GM23338 (cell line): Measurements from ENCODE around the gene CTCFL. TPM values are rescaled to one million over a fixed set of nuclear protein-coding genes. Genes with fewer than 3 reads are reported as not detected.

Experiments used
- ATAC-seq: fragments of 200-7000 bp; cut with Tn5 transposase; 3 replicates; pipeline ENCODE4 v1.9.1; 2020
- DNase-seq: peaks from one replicate; pipeline ENCODE4 v3.0.0-alpha.2; 2015; ENCODE audit warnings: low spot score
- H2AFZ ChIP-seq: fragments of 200-600 bp; sonication (generic); 2 replicates; pipeline ENCODE4 v1.8.0; 2016; ENCODE audit warnings: antibody characterized with exemption, mild to moderate bottlenecking, moderate library complexity
- H3F3A ChIP-seq: fragments of 200-600 bp; sonication (generic); replicated peaks from 2 replicates; pipeline ENCODE4 v1.8.0; 2017; ENCODE audit warnings: antibody characterized with exemption, mixed run types, low read depth
- H3K27ac ChIP-seq: fragments of 200-600 bp; sonication (generic); 2 replicates; pipeline ENCODE4 v1.6.1; 2016; ENCODE audit warnings: low read depth
- H3K27me3 ChIP-seq: fragments of 200-600 bp; sonication (generic); 2 replicates; pipeline ENCODE4 v1.8.0; 2016; ENCODE audit warnings: mild to moderate bottlenecking, mixed run types, moderate library complexity; ENCODE audit not compliant: insufficient read depth
- H3K36me3 ChIP-seq: fragments of 200-600 bp; sonication (generic); 2 replicates; pipeline ENCODE4 v1.8.0; 2016; ENCODE audit warnings: mild to moderate bottlenecking; ENCODE audit not compliant: insufficient read depth
- H3K4me1 ChIP-seq: fragments of 200-600 bp; sonication (generic); 2 replicates; pipeline ENCODE4 v1.8.0; 2016; ENCODE audit warnings: mild to moderate bottlenecking, moderate library complexity; ENCODE audit not compliant: insufficient read depth
- H3K4me2 ChIP-seq: fragments of 200-600 bp; sonication (generic); 2 replicates; pipeline ENCODE4 v1.7.1; 2017; ENCODE audit warnings: mixed run types
- H3K4me3 ChIP-seq: fragments of 200-600 bp; sonication (generic); 2 replicates; pipeline ENCODE4 v1.6.1; 2016; ENCODE audit warnings: mixed run types
- H3K79me2 ChIP-seq: fragments of 200-600 bp; sonication (generic); replicated peaks from 2 replicates; pipeline ENCODE4 v1.8.0; 2017; ENCODE audit warnings: mild to moderate bottlenecking; ENCODE audit not compliant: insufficient read depth
- H3K9me2 ChIP-seq: fragments of 200-600 bp; sonication (generic); 2 replicates; pipeline ENCODE4 v1.8.0; 2017; ENCODE audit not compliant: insufficient read depth
- H4K20me1 ChIP-seq: fragments of 200-600 bp; sonication (generic); replicated peaks from 2 replicates; pipeline ENCODE4 v1.8.0; 2017; ENCODE audit warnings: mild to moderate bottlenecking; ENCODE audit not compliant: insufficient read depth
- H3K27ac Mint-ChIP-seq: 2 replicates; pipeline ENCODE4 v1.8.0; 2020; ENCODE audit warnings: inconsistent platforms, mild to moderate bottlenecking, moderate library complexity, mixed read lengths
- H3K27me3 Mint-ChIP-seq: 3 replicates; pipeline ENCODE4 v1.8.0; 2022; ENCODE audit warnings: low read depth, mild to moderate bottlenecking, moderate library complexity, mixed read lengths, inconsistent platforms; ENCODE audit not compliant: insufficient read depth, poor library complexity
- H3K36me3 Mint-ChIP-seq: 3 replicates; pipeline ENCODE4 v1.8.0; 2021; ENCODE audit warnings: low read depth, mild to moderate bottlenecking, inconsistent platforms, moderate library complexity, mixed read lengths
- H3K4me1 Mint-ChIP-seq: 3 replicates; pipeline ENCODE4 v1.8.0; 2020; ENCODE audit warnings: mild to moderate bottlenecking, inconsistent platforms, mixed read lengths
- H3K4me3 Mint-ChIP-seq: 3 replicates; pipeline ENCODE4 v1.8.0; 2021; ENCODE audit warnings: moderate library complexity, mild to moderate bottlenecking, inconsistent platforms, mixed read lengths
- H3K9me3 Mint-ChIP-seq: 3 replicates; pipeline ENCODE4 v1.8.0; 2020; ENCODE audit warnings: moderate library complexity, mild to moderate bottlenecking, inconsistent platforms, mixed read lengths
- CREB1 ChIP-seq: fragments of 250-450 bp; sonication (Bioruptor Pico); IDR thresholded peaks from 2 replicates; pipeline ENCODE4 v1.5.0; 2020; ENCODE audit warnings: low read depth, mild to moderate bottlenecking, moderate library complexity
- CTCF ChIP-seq, 2 experiments: fragments of 200-600 bp in 1 of 2; sonication (generic) in 1 of 2; conservative IDR thresholded peaks; 2 replicates each; pipeline versions ENCODE4 v1.5.1 to v1.6.1; 2016 to 2017; ENCODE audit warnings: antibody characterized with exemption in 2 of 2, low read depth in 2 of 2, mild to moderate bottlenecking in 2 of 2, moderate library complexity in 1 of 2
- JUNB ChIP-seq: IDR thresholded peaks from one replicate; pipeline ENCODE4 v1.6.1; 2016; ENCODE audit warnings: antibody characterized with exemption; ENCODE audit not compliant: unreplicated experiment
- NANOG ChIP-seq: IDR thresholded peaks from 2 replicates; pipeline ENCODE4 v1.6.1; 2016; ENCODE audit warnings: antibody characterized with exemption, borderline replicate concordance
- POLR2AphosphoS5 ChIP-seq: IDR thresholded peaks from 2 replicates; pipeline ENCODE4 v1.6.1; 2016; ENCODE audit warnings: antibody characterized with exemption, low read depth
- REST ChIP-seq: IDR thresholded peaks from one replicate; pipeline ENCODE4 v1.6.1; 2018; ENCODE audit warnings: antibody characterized with exemption; ENCODE audit not compliant: unreplicated experiment
- STAT1 ChIP-seq: IDR thresholded peaks from one replicate; pipeline ENCODE4 v1.6.1; 2016; ENCODE audit warnings: antibody characterized with exemption; ENCODE audit not compliant: unreplicated experiment
- ZNF114 ChIP-seq: fragments of 250-450 bp; sonication (Bioruptor Pico); IDR thresholded peaks from 2 replicates; pipeline ENCODE4 v1.5.0; 2020; ENCODE audit warnings: mild to moderate bottlenecking, moderate library complexity
- ZNF331 ChIP-seq: fragments of 250-450 bp; sonication (Bioruptor Pico); IDR thresholded peaks from 2 replicates; pipeline ENCODE4 v1.5.0; 2020; ENCODE audit warnings: low read depth, mild to moderate bottlenecking, moderate library complexity
- polyA plus RNA-seq: library from polyadenylated mRNA; unstranded; fragments of >200 nt; fragmentation: Nextera tagmentation; extraction: Ambion mirVana; gene quantifications from 2 replicates; pipeline ENCODE4 v1.2.1, GENCODE V29; 2016
- total RNA-seq: library from RNA; depleted of rRNA; stranded (reverse); fragments of >200 nt; shearing (Covaris generic); gene quantifications from 2 replicates; pipeline ENCODE4 v1.2.3, GENCODE V29; 2014
- TF ChIP-seq, protein P1 (sequence below): fragments of 250-450 bp; sonication (Bioruptor Pico); IDR thresholded peaks from 2 replicates; pipeline ENCODE4 v1.5.0; 2020; ENCODE audit warnings: mild to moderate bottlenecking, moderate library complexity
- TF ChIP-seq, protein P2 (sequence below): IDR thresholded peaks from 2 replicates; pipeline ENCODE4 v1.6.1; 2016; ENCODE audit warnings: antibody characterized with exemption

CTCFL gene
- total and polyA plus RNA-seq, 2 experiments from 2014 or later = 0.55 to 1.4 TPM

- TF ChIP-seq, protein P1, sequence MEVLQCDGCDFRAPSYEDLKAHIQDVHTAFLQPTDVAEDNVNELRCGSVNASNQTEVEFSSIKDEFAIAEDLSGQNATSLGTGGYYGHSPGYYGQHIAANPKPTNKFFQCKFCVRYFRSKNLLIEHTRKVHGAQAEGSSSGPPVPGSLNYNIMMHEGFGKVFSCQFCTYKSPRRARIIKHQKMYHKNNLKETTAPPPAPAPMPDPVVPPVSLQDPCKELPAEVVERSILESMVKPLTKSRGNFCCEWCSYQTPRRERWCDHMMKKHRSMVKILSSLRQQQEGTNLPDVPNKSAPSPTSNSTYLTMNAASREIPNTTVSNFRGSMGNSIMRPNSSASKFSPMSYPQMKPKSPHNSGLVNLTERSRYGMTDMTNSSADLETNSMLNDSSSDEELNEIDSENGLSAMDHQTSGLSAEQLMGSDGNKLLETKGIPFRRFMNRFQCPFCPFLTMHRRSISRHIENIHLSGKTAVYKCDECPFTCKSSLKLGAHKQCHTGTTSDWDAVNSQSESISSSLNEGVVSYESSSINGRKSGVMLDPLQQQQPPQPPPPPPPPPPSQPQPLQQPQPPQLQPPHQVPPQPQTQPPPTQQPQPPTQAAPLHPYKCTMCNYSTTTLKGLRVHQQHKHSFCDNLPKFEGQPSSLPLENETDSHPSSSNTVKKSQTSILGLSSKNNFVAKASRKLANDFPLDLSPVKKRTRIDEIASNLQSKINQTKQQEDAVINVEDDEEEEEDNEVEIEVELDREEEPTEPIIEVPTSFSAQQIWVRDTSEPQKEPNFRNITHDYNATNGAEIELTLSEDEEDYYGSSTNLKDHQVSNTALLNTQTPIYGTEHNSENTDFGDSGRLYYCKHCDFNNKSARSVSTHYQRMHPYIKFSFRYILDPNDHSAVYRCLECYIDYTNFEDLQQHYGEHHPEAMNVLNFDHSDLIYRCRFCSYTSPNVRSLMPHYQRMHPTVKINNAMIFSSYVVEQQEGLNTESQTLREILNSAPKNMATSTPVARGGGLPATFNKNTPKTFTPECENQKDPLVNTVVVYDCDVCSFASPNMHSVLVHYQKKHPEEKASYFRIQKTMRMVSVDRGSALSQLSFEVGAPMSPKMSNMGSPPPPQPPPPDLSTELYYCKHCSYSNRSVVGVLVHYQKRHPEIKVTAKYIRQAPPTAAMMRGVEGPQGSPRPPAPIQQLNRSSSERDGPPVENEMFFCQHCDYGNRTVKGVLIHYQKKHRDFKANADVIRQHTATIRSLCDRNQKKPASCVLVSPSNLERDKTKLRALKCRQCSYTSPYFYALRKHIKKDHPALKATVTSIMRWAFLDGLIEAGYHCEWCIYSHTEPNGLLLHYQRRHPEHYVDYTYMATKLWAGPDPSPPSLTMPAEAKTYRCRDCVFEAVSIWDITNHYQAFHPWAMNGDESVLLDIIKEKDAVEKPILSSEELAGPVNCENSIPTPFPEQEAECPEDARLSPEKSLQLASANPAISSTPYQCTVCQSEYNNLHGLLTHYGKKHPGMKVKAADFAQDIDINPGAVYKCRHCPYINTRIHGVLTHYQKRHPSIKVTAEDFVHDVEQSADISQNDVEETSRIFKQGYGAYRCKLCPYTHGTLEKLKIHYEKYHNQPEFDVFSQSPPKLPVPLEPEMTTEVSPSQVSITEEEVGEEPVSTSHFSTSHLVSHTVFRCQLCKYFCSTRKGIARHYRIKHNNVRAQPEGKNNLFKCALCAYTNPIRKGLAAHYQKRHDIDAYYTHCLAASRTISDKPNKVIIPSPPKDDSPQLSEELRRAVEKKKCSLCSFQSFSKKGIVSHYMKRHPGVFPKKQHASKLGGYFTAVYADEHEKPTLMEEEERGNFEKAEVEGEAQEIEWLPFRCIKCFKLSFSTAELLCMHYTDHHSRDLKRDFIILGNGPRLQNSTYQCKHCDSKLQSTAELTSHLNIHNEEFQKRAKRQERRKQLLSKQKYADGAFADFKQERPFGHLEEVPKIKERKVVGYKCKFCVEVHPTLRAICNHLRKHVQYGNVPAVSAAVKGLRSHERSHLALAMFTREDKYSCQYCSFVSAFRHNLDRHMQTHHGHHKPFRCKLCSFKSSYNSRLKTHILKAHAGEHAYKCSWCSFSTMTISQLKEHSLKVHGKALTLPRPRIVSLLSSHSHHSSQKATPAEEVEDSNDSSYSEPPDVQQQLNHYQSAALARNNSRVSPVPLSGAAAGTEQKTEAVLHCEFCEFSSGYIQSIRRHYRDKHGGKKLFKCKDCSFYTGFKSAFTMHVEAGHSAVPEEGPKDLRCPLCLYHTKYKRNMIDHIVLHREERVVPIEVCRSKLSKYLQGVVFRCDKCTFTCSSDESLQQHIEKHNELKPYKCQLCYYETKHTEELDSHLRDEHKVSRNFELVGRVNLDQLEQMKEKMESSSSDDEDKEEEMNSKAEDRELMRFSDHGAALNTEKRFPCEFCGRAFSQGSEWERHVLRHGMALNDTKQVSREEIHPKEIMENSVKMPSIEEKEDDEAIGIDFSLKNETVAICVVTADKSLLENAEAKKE (CRISPR knock-in tag) = no peak
- TF ChIP-seq CREB1 (CRISPR knock-in tag) (no peak), ZNF114 (CRISPR knock-in tag) (no peak), ZNF331 (CRISPR knock-in tag) (no peak)
These were observed 43.4 kb upstream of the CTCFL start (continued) for GRCh38 chr20:57568088-57568896.

DNA sequence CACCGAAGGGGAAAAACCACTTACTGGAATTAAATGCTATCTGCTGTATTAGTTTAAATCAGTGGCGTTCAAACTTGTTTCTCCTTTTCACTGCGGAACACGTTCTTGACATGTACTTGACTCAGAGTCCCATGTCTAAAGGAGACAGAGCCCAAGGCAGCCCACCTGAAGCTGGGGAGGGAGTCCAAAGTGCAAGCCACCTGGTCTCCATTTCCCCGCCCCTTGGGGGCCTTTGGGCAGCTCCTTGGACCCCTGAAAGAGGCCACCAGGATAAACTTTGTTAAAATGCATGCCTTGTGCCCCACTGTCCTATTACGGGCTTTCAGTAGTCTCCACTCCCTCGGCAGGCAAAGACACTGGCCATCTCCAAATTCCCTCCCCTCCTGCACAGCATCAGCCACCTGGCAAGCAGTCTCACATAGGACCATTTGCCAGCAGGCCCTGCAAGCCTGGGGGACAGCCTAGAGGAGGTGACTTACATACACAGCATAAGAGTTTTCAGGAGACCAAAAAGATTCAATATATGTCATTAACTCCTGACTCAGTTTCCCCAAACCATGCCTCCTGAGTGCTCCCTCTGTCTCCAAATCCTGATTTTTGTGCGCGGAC lies 42.6 kb upstream of the CTCFL start:
- Histone ChIP-seq H4K20me1 (no peaks in the 10 kb centered on the region), H3K4me1 (no peaks in the 10 kb centered on the region), H2AFZ (no peak overlapping the region), H3K9me2 (0 out of 2 replicates have a peak, but pooled peaks cover 12% of the 10 kb centered on the region), H3K4me3 (no peak overlapping the region), H3K27me3 (no peaks in the 10 kb centered on the region), H3K27ac (no peak overlapping the region), H3K36me3 (no peaks in the 10 kb centered on the region), H3K4me2 (no peak overlapping the region), H3K79me2 (no peaks in the 10 kb centered on the region), H3F3A (no peaks in the 10 kb centered on the region)
- peaks cover 5% of the 10 kb centered on the region for H3K27me3 Mint-ChIP-seq
- no peaks in the 10 kb centered on the region for H3K36me3 Mint-ChIP-seq
- H3K9me3 Mint-ChIP-seq = no peaks in the 10 kb centered on the region; the same call in 2 of the 3 replicates
- ATAC-seq (no peak), DNase-seq (no peak)
- no peak overlapping the region for H3K27ac Mint-ChIP-seq
- H3K4me1 Mint-ChIP-seq = no peaks in the 10 kb centered on the region
- no peak overlapping the region for H3K4me3 Mint-ChIP-seq
- TF ChIP-seq STAT1 = no peak
- no peak for TF ChIP-seq REST
- no peak for TF ChIP-seq JUNB
- no peak for TF ChIP-seq ZNF114 (CRISPR knock-in tag)
- TF ChIP-seq NANOG = no peak
- no peak for TF ChIP-seq ZNF331 (CRISPR knock-in tag)
- TF ChIP-seq CREB1 (CRISPR knock-in tag) = no peak
- TF ChIP-seq POLR2AphosphoS5 = no peak
- TF ChIP-seq, protein P2, sequence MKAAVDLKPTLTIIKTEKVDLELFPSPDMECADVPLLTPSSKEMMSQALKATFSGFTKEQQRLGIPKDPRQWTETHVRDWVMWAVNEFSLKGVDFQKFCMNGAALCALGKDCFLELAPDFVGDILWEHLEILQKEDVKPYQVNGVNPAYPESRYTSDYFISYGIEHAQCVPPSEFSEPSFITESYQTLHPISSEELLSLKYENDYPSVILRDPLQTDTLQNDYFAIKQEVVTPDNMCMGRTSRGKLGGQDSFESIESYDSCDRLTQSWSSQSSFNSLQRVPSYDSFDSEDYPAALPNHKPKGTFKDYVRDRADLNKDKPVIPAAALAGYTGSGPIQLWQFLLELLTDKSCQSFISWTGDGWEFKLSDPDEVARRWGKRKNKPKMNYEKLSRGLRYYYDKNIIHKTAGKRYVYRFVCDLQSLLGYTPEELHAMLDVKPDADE = no peak
- no peak for TF ChIP-seq CTCF (conservative IDR thresholded peaks at IDR 0.05; ENCODE audit: low read depth in 2 of 2)
